Measurements from ENCODE around the gene CDK16. TPM values are rescaled to one million over a fixed set of nuclear protein-coding genes. Genes with fewer than 3 reads are reported as not detected.

Gene CDK16
- total RNA-seq, 1 donor from 2014 or later = 107 TPM

- Histone ChIP-seq H3K4me3 (ENCODE audit: low read depth, low read length) (no peak overlapping the region), H3K27me3 (ENCODE audit: control insufficient read depth, insufficient read depth, low read length) (peaks cover 2% of the 10 kb centered on the region), H3K36me3 (ENCODE audit: control insufficient read depth, insufficient read depth, low read length) (peaks cover 3% of the 10 kb centered on the region)
- no peak for DNase-seq (ENCODE audit: low read depth)
- TF ChIP-seq CTCF (IDR thresholded peaks at IDR 0.05; ENCODE audit: insufficient read depth, low read length, poor library complexity, severe bottlenecking) = no peak
Measured at GRCh38 chrX:47227334-47227583, 8.8 kb downstream of the CDK16 start.

DNA sequence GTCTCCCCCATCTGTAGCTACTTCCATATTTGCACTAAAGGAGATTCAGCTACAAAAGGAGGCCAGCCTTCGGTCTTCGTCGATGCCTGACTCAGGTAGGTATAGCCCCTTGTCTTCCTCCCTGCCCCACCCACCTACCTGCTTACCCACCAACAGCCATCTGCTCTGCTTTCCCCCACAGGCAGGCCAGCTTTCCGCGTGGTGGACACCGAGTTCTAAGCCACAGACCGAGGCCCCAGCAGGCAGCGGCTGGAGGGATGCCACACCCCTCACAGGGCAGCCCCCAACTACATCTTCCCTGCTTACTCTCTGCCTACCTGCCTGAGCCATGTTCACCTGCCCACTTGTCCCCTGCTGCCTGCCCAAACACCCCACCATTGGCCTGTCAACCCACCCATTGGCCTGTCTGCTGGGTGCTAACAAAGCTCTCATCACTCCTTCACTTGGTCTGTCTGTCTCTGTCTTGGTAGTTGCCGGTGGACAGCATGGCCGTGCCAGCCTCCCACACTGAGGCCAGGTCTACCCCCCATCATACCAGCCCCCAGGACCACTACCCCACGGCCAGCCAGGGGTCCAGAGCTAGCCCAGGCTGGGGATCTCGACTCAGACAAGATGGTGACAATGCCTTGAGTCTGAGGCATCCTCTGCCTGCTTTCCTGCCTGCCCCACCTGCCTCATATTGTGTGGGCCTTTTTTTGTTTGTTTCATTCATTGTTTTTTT, 10.2 kb downstream of the CDK16 start:
- no peak for TF ChIP-seq CTCF (IDR thresholded peaks at IDR 0.05; ENCODE audit: insufficient read depth, low read length, poor library complexity, severe bottlenecking)
- Histone ChIP-seq H3K4me3 (ENCODE audit: low read depth, low read length) (no peak overlapping the region), H3K36me3 (ENCODE audit: control insufficient read depth, insufficient read depth, low read length) (peaks cover 3% of the 10 kb centered on the region), H3K27me3 (ENCODE audit: control insufficient read depth, insufficient read depth, low read length) (peaks cover 2% of the 10 kb centered on the region)
- DNase-seq (ENCODE audit: low read depth) = no peak

- H3K36me3 ChIP-seq (ENCODE audit: control insufficient read depth, insufficient read depth, low read length) = peaks cover 3% of the 10 kb centered on the region
- no peak for DNase-seq (ENCODE audit: low read depth)
- H3K27me3 ChIP-seq (ENCODE audit: control insufficient read depth, insufficient read depth, low read length) = peaks cover 2% of the 10 kb centered on the region
- H3K4me3 ChIP-seq (ENCODE audit: low read depth, low read length) = no peak overlapping the region
- TF ChIP-seq CTCF (IDR thresholded peaks at IDR 0.05; ENCODE audit: insufficient read depth, low read length, poor library complexity, severe bottlenecking) = no peak
Measured at GRCh38 chrX:47229427-47229826, 10.9 kb downstream of the CDK16 start.

GRCh38 chrX:47230136-47230868, 11.8 kb downstream of the CDK16 start:
- no peak for DNase-seq (ENCODE audit: low read depth)
- H3K4me3 ChIP-seq (ENCODE audit: low read depth, low read length) = no peak overlapping the region
- no peak for TF ChIP-seq CTCF (IDR thresholded peaks at IDR 0.05; ENCODE audit: insufficient read depth, low read length, poor library complexity, severe bottlenecking)
- H3K27me3 ChIP-seq (ENCODE audit: control insufficient read depth, insufficient read depth, low read length) = peaks cover 2% of the 10 kb centered on the region
- H3K36me3 ChIP-seq (ENCODE audit: control insufficient read depth, insufficient read depth, low read length) = peaks cover 3% of the 10 kb centered on the region

DNA sequence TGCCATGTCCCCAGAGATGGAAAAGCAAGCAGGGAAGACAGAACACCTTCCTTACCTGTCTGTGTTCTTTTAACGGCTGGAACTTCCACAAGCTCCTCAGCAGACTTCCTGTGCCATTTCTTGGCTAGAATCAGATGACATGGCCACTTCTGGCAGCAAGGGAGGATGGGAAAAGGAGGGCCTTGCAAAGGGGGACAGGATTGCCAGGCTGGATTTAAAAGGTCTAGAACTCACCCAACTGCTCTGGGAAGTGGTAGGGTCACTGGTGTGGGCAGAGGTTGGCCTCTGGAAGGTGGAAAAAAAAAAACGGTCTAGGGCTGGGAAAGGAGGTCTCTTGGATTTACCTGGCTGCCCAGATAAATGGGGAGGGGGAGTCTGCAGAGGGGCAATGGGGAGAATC, 12.7 kb downstream of the CDK16 start:
- Histone ChIP-seq H3K27me3 (ENCODE audit: control insufficient read depth, insufficient read depth, low read length) (peaks cover 2% of the 10 kb centered on the region), H3K4me3 (ENCODE audit: low read depth, low read length) (no peak overlapping the region), H3K36me3 (ENCODE audit: control insufficient read depth, insufficient read depth, low read length) (peaks cover 3% of the 10 kb centered on the region)
- DNase-seq (ENCODE audit: low read depth) = no peak
- TF ChIP-seq CTCF (IDR thresholded peaks at IDR 0.05; ENCODE audit: insufficient read depth, low read length, poor library complexity, severe bottlenecking) = no peak
